ENCODE data around the gene KIF16B. TPM values are rescaled to one million over a fixed set of nuclear protein-coding genes. Genes with fewer than 3 reads are reported as not detected.

KIF16B gene
- polyA plus RNA-seq, 1 experiment, result 10.2 TPM

DNA sequence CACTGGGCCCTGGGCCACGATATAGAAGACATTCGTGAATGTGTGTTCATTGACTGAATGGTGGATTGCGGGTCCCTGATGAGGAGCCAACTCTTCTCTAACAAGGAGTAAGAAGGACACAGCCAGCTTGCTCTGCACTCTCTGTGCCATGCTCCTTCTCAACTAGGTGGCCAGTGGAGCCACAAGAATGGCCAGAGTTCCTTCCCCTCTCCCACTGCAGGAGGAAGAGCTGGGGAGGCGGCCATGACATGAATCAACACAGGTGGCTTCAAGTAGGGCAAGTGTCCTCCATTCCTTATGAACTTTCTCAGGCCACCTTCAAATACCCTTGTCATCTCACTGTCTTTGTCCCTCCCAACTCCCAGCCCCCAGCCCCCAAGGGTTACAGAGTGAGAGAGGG, 305.7 kb downstream of the KIF16B start:
- POLR2A ChIA-PET, result no interaction called here
- H3K27ac ChIP-seq (ENCODE audit: low read depth, low read length), result no peak overlapping the region
- CTCF ChIA-PET, result no interaction called here
- no peaks in the 10 kb centered on the region for H3K27me3 ChIP-seq (ENCODE audit: control insufficient read depth, insufficient read depth, low read length)
- TF ChIP-seq, protein P1, sequence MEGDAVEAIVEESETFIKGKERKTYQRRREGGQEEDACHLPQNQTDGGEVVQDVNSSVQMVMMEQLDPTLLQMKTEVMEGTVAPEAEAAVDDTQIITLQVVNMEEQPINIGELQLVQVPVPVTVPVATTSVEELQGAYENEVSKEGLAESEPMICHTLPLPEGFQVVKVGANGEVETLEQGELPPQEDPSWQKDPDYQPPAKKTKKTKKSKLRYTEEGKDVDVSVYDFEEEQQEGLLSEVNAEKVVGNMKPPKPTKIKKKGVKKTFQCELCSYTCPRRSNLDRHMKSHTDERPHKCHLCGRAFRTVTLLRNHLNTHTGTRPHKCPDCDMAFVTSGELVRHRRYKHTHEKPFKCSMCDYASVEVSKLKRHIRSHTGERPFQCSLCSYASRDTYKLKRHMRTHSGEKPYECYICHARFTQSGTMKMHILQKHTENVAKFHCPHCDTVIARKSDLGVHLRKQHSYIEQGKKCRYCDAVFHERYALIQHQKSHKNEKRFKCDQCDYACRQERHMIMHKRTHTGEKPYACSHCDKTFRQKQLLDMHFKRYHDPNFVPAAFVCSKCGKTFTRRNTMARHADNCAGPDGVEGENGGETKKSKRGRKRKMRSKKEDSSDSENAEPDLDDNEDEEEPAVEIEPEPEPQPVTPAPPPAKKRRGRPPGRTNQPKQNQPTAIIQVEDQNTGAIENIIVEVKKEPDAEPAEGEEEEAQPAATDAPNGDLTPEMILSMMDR (IDR thresholded peaks at IDR 0.05; ENCODE audit: low read depth, low read length), result no peak
- H3K9me3 ChIP-seq (ENCODE audit: control insufficient read depth, insufficient read depth, low read length), result peaks cover 7% of the 10 kb centered on the region
- H3K4me3 ChIP-seq (ENCODE audit: low read depth, low read length), result no peak overlapping the region
- no peak for DNase-seq (ENCODE audit: low read depth, low spot score)

DNA sequence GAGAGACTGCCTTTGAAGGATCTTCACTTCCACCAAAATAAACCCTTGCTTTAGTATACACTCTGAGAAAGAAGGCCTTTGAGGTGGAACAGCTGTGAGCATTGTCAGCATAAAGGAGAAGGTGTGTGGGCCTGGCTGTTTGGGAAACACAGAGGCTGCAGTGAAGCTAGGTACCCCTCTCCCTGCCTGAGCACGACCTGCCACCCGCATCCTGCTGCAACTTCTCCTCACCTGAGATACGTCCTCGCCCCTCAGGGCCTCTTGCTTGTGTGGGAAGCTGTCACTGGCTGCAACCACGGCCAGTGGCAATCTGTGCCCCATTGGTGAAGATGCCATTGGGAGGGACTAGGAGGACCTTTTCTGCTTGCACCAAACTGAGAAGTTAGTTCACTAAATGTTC, 307.9 kb downstream of the KIF16B start:
- TF ChIP-seq, protein P1 (IDR thresholded peaks at IDR 0.05; ENCODE audit: low read depth, low read length), result no peak
- Histone ChIP-seq H3K27ac (ENCODE audit: low read depth, low read length) (no peak overlapping the region), H3K9me3 (ENCODE audit: control insufficient read depth, insufficient read depth, low read length) (peaks cover 7% of the 10 kb centered on the region), H3K4me3 (ENCODE audit: low read depth, low read length) (no peak overlapping the region), H3K27me3 (ENCODE audit: control insufficient read depth, insufficient read depth, low read length) (no peaks in the 10 kb centered on the region)
- POLR2A ChIA-PET, result no interaction called here
- CTCF ChIA-PET, result no interaction called here
- no peak for DNase-seq (ENCODE audit: low read depth, low spot score)

DNA sequence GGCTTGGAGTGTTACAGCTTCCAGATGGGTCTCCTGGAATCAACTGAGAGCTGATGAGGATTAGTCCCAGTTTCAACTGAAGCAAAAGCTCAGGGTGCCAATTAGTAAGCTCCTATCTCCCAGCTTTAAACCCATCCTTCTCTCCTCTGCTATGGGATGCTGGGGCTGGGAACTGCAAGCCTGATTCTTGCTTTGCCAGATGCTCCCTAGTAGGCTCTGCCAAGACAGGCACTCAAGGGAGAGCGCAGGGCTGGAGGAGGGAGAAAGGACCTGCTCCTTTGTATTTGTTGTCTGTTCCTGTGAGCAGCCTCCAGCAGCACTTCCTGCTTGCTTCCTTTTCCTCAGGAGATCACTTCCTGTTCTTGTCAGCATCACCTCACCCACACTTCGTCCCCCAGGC, 309.7 kb downstream of the KIF16B start:
- TF ChIP-seq, protein P1 (IDR thresholded peaks at IDR 0.05; ENCODE audit: low read depth, low read length), result no peak
- no peak for DNase-seq (ENCODE audit: low read depth, low spot score)
- no peak overlapping the region for H3K27ac ChIP-seq (ENCODE audit: low read depth, low read length)
- ChIA-PET CTCF (no interaction called here), POLR2A (interaction anchor here (0.6 kb wide), 1 partner anchor 60 kb away, joined by 3 read pairs; no protein-coding TSS in a partner anchor)
- peaks cover 13% of the 10 kb centered on the region for H3K9me3 ChIP-seq (ENCODE audit: control insufficient read depth, insufficient read depth, low read length)
- H3K4me3 ChIP-seq (ENCODE audit: low read depth, low read length), result no peak overlapping the region
- no peaks in the 10 kb centered on the region for H3K27me3 ChIP-seq (ENCODE audit: control insufficient read depth, insufficient read depth, low read length)

DNA sequence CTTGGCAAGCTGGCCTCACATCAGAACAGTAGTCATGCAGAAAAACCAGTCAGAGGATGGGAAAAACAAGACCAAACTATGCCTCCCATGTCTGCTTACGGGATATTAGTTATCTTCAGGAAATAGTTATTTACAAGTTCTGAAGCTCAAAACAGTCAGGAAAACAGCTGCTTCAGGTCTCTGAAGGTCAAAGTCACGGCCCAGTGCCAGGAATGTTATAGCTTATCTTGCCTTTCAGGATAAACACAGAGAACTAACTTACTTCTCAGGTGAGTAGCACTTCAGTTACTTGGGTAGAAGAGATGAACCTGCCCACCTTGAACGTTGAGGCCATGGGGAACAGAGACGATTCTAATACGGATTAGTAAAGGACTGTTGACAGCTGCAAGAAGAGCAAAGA, 310.7 kb downstream of the KIF16B start:
- ChIA-PET POLR2A (no interaction called here), CTCF (no interaction called here)
- no peak overlapping the region for H3K27ac ChIP-seq (ENCODE audit: low read depth, low read length)
- no peak for DNase-seq (ENCODE audit: low read depth, low spot score)
- peaks cover 13% of the 10 kb centered on the region for H3K9me3 ChIP-seq (ENCODE audit: control insufficient read depth, insufficient read depth, low read length)
- no peaks in the 10 kb centered on the region for H3K27me3 ChIP-seq (ENCODE audit: control insufficient read depth, insufficient read depth, low read length)
- H3K4me3 ChIP-seq (ENCODE audit: low read depth, low read length), result no peak overlapping the region
- TF ChIP-seq, protein P1 (IDR thresholded peaks at IDR 0.05; ENCODE audit: low read depth, low read length), result no peak

DNA sequence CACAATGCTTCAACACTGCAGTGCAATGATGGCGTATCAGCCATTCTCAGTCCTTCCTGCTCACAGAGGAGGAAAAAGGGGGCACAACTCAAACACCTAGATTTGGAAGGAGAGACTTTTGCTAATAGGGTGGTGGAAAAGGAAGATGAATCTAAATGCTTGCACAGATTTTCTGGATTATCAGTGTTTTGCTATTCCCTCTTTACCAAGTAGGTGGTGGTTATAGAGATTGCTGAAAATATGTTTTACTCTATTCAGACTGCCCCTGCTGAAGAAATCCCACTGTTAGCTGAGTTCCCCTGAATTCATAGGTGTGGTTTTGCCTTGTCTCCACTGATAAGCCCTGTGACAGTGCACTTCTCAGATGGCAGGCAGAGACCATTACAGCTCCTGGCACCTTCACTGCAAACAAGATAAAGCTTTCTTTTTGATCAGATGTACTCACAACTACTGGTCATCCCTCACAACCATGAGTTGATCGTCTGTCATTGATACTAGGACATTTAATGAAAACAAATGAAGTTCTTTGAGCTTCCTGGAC, 311.4 kb downstream of the KIF16B start:
- TF ChIP-seq, protein P1 (IDR thresholded peaks at IDR 0.05; ENCODE audit: low read depth, low read length), result no peak
- ChIA-PET POLR2A (no interaction called here), CTCF (interaction anchor here (1.3 kb wide), 1 partner anchor 12 kb away, joined by 3 read pairs; no protein-coding TSS in a partner anchor)
- Histone ChIP-seq H3K27ac (ENCODE audit: low read depth, low read length) (no peak overlapping the region), H3K9me3 (ENCODE audit: control insufficient read depth, insufficient read depth, low read length) (peaks cover 6% of the 10 kb centered on the region), H3K27me3 (ENCODE audit: control insufficient read depth, insufficient read depth, low read length) (no peaks in the 10 kb centered on the region), H3K4me3 (ENCODE audit: low read depth, low read length) (no peak overlapping the region)
- no peak for DNase-seq (ENCODE audit: low read depth, low spot score)

All from AG04450 (cell line).